ENCODE measurements around the gene GNAZ. TPM values are rescaled to one million over a fixed set of nuclear protein-coding genes. Genes with fewer than 3 reads are reported as not detected.

Gene GNAZ
- total and polyA plus RNA-seq, 2 donors from 2014 or later, result 3.7 to 5.7 TPM

GRCh38 chr22:23082534-23083314 lies 12.4 kb downstream of the GNAZ start:
- Histone ChIP-seq H3K4me3 (ENCODE audit: low read length in 3 of 3) (no peak overlapping the region), H3K27ac (ENCODE audit: low read depth in 2 of 2, low read length in 2 of 2) (no peak overlapping the region), H3K9me3 (ENCODE audit: control insufficient read depth in 2 of 3, insufficient read depth in 1 of 3, low read length in 3 of 3) (no peaks in the 10 kb centered on the region), H3K4me1 (ENCODE audit: control insufficient read depth in 2 of 3, insufficient read depth in 2 of 3, low read depth in 1 of 3, low read length in 3 of 3) (no peaks in the 10 kb centered on the region), H3K27me3 (ENCODE audit: control insufficient read depth, insufficient read depth, low read length) (no peaks in the 10 kb centered on the region), H3K36me3 (ENCODE audit: control insufficient read depth in 2 of 3, insufficient read depth in 3 of 3, low read length in 3 of 3) (no peaks in the 10 kb centered on the region), H3K9ac (ENCODE audit: low read length in 3 of 3) (no peak overlapping the region)
- FAIRE-seq (no peak), DNase-seq (no peak)
- intact Hi-C loops (cut with DNase I), result no loop called here
- TF ChIP-seq CTCF (IDR thresholded peaks at IDR 0.05; ENCODE audit: borderline replicate concordance, extremely low read depth, insufficient read depth), result no peak

GRCh38 chr22:23083315-23084021 lies 13.1 kb downstream of the GNAZ start:
- Histone ChIP-seq H3K9me3 (ENCODE audit: control insufficient read depth in 2 of 3, insufficient read depth in 1 of 3, low read length in 3 of 3) (no peaks in the 10 kb centered on the region), H3K27ac (ENCODE audit: low read depth in 2 of 2, low read length in 2 of 2) (no peak overlapping the region), H3K4me3 (ENCODE audit: low read length in 3 of 3) (no peak overlapping the region), H3K27me3 (ENCODE audit: control insufficient read depth, insufficient read depth, low read length) (no peaks in the 10 kb centered on the region), H3K9ac (ENCODE audit: low read length in 3 of 3) (no peak overlapping the region), H3K4me1 (ENCODE audit: control insufficient read depth in 2 of 3, insufficient read depth in 2 of 3, low read depth in 1 of 3, low read length in 3 of 3) (no peaks in the 10 kb centered on the region), H3K36me3 (ENCODE audit: control insufficient read depth in 2 of 3, insufficient read depth in 3 of 3, low read length in 3 of 3) (no peaks in the 10 kb centered on the region)
- no peak for FAIRE-seq
- no peak for DNase-seq
- intact Hi-C loops (cut with DNase I), result no loop called here
- TF ChIP-seq CTCF (IDR thresholded peaks at IDR 0.05; ENCODE audit: borderline replicate concordance, extremely low read depth, insufficient read depth), result no peak

- intact Hi-C loops (cut with DNase I), result no loop called here
- TF ChIP-seq CTCF (IDR thresholded peaks at IDR 0.05; ENCODE audit: borderline replicate concordance, extremely low read depth, insufficient read depth), result no peak
- H3K27me3 ChIP-seq (ENCODE audit: control insufficient read depth, insufficient read depth, low read length), result no peaks in the 10 kb centered on the region
- no peaks in the 10 kb centered on the region for H3K4me1 ChIP-seq (ENCODE audit: control insufficient read depth in 2 of 3, insufficient read depth in 2 of 3, low read depth in 1 of 3, low read length in 3 of 3)
- FAIRE-seq (no peak), DNase-seq (no peak)
- H3K9ac ChIP-seq (ENCODE audit: low read length in 3 of 3), result no peak overlapping the region
- H3K9me3 ChIP-seq (ENCODE audit: control insufficient read depth in 2 of 3, insufficient read depth in 1 of 3, low read length in 3 of 3), result no peaks in the 10 kb centered on the region
- no peak overlapping the region for H3K27ac ChIP-seq (ENCODE audit: low read depth in 2 of 2, low read length in 2 of 2)
- no peaks in the 10 kb centered on the region for H3K36me3 ChIP-seq (ENCODE audit: control insufficient read depth in 2 of 3, insufficient read depth in 3 of 3, low read length in 3 of 3)
- H3K4me3 ChIP-seq (ENCODE audit: low read length in 3 of 3), result no peak overlapping the region
Observed at GRCh38 chr22:23084453-23085350, 14.4 kb downstream of the GNAZ start.
